GM18867 (cell line): Measurements from ENCODE around the gene MTFR2.

Experiments
- ATAC-seq: cut with Tn5 transposase; IDR thresholded peaks from one replicate; pipeline ENCODE4 v1.9.1; 2021; ENCODE audit warnings: mild to moderate bottlenecking, moderate library complexity; ENCODE audit not compliant: unreplicated experiment

MTFR2 gene

DNA sequence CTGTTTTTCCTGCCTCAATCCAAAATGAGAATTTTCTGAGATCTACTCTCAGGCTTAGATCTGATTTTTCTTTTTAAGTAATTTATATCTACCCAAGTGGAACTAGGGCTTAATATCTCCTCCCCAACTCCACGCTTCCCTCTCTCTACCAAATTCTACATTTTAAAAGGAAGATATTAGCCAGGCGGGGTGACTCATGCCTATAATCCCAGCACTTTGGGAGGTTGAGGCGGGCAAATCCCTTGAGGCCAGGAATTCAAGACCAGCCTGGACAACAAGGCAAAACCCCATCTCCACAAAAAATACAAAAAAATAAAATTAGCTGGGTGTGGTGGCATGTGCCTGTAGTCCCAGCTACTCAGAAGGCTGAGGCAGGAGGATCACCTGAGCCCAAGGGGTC is 61.0 kb downstream of the MTFR2 start:
- ATAC-seq: no peak

DNA sequence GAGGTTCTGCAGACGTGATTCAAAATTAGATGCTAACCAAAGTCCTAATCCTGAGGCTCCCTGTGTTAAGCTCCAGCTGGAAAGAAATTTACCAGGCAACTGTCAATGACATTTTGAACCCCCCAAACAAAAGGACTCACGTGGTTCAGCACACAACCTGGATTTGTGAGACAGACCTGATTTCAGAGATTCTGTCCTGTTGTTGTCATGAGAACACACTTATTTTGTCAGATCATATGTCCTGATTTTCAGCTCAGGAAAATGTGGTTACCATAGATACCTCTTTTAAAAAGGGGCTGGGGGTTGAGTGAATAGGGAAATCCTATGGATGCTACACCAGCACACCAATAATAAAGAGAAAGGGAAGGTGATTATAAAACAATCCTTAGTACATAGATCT is 61.6 kb downstream of the MTFR2 start:
- no peak for ATAC-seq

DNA sequence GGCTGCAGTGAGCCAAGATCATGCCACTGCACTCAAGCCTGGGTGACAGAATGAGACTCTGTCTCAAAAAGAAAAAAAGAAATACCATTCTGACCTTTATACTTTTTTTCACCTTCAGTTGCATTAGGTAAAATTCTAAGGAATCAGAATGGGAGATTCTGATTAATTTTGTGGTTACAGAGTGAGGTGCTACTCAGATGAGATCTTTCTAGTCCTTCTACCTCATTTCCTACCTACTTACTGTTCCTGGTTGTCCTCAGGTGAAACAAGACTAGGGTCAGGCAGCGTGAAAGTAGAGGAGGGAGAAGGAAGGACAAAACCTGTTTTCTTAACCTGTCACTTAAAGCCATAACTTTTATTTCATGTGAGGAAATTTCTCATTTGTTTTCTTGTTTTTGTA is 63.7 kb downstream of the MTFR2 start:
- ATAC-seq: no peak

DNA sequence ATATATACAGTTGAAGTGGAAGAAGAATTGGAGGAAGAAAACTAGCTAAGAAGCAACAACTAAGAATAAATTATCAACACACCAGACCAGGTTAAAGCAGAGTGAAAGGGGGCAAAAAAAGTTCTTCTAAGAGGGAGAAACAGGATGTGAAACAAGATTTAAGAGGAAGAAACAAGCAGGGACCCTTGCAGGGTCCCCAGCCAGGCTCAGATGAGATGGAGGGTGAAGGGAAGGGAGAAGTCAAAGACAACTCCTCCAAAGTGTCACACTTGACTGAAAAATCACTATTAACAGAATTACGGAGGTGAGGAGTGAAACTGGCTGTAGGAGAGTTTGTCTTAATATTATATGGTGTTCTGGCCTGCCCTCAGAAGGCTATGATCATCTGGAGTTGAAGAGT is 65.4 kb downstream of the MTFR2 start:
- ATAC-seq: no peak

DNA sequence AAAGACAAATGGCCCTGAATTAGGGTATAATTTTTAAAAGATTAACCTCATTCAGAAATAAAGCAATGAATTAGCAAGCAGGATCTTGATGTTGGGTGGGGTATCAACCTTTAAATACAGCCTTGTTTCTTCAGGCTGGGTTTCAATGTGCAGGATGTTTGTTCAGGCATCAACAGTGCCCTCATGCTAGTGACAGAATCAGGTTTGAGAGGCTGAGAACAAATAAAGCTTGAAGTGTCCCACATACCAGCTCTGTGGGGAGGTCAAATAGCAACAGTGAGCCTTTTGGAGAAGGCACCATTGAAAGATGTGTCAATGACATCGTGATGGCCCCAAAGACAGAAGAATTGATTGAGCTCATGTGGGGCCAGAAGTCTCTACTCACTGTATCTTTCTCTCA is 68.2 kb downstream of the MTFR2 start:
- ATAC-seq: no peak

DNA sequence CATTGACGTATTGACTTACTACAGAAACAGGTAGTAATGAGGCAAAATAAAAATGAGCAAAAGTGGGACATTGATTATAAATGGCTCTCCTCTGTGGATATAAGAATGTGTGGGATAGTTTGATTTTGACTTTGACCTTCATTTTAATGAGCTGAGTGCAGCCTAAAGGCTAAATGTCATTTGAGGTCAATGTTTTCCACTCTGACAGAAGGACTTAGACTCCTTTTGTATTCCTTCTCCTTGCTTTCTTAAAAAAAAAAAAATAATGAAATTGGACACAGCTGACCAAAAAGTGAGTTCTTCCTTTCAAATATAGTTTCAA is 68.6 kb downstream of the MTFR2 start:
- ATAC-seq: no peak
